GM23338 (cell line): ENCODE results near the gene ATP12A. TPM values are rescaled to one million over a fixed set of nuclear protein-coding genes. Genes with fewer than 3 reads are reported as not detected.

Source experiments
- EZH2 ChIP-seq: fragments of 200-600 bp; sonication (generic); IDR thresholded peaks from one replicate; pipeline ENCODE4 v1.8.0; 2017; ENCODE audit warnings: antibody characterized with exemption, mild to moderate bottlenecking, low read depth; ENCODE audit not compliant: unreplicated experiment
- EZH2phosphoT487 ChIP-seq: fragments of 200-600 bp; sonication (generic); IDR thresholded peaks from one replicate; pipeline ENCODE4 v1.8.1; 2018; ENCODE audit warnings: antibody characterized with exemption; ENCODE audit not compliant: unreplicated experiment
- NANOG ChIP-seq: IDR thresholded peaks from 2 replicates; pipeline ENCODE4 v1.6.1; 2016; ENCODE audit warnings: antibody characterized with exemption, borderline replicate concordance
- POLR2AphosphoS5 ChIP-seq: IDR thresholded peaks from 2 replicates; pipeline ENCODE4 v1.6.1; 2016; ENCODE audit warnings: antibody characterized with exemption, low read depth
- REST ChIP-seq: IDR thresholded peaks from one replicate; pipeline ENCODE4 v1.6.1; 2018; ENCODE audit warnings: antibody characterized with exemption; ENCODE audit not compliant: unreplicated experiment
- STAT1 ChIP-seq: IDR thresholded peaks from one replicate; pipeline ENCODE4 v1.6.1; 2016; ENCODE audit warnings: antibody characterized with exemption; ENCODE audit not compliant: unreplicated experiment
- ZNF462 ChIP-seq: fragments of 250-450 bp; sonication (Bioruptor Pico); IDR thresholded peaks from 2 replicates; pipeline ENCODE4 v1.5.0; 2020; ENCODE audit warnings: mild to moderate bottlenecking, moderate library complexity
- polyA plus RNA-seq: library from polyadenylated mRNA; unstranded; fragments of >200 nt; fragmentation: Nextera tagmentation; extraction: Ambion mirVana; gene quantifications from 2 replicates; pipeline ENCODE4 v1.2.1, GENCODE V29; 2016
- total RNA-seq: library from RNA; depleted of rRNA; stranded (reverse); fragments of >200 nt; shearing (Covaris generic); gene quantifications from 2 replicates; pipeline ENCODE4 v1.2.3, GENCODE V29; 2014

ATP12A gene
- total and polyA plus RNA-seq, 2 experiments from 2014 or later = 0.40 to 1.0 TPM

GRCh38 chr13:24688950-24689349 is 8.7 kb downstream of the ATP12A start (continued):
- TF ChIP-seq REST (no peak), EZH2 (no peak), EZH2phosphoT487 (no peak), STAT1 (no peak), POLR2AphosphoS5 (no peak), NANOG (no peak), ZNF462 (no peak)
